Vagina (tissue), 2 donors: ENCODE results near the gene HFE.

ENCODE experiments used
- CTCF ChIP-seq, 3 experiments: fragments of 450-650 bp in 2 of 3; fragments of 200-600 bp in 1 of 3; sonication (generic) in 1 of 3; IDR thresholded peaks; one replicate each; pipeline ENCODE4 v1.5.1; 2017 to 2019; ENCODE audit warnings: antibody characterized with exemption in 3 of 3, mild to moderate bottlenecking in 2 of 3, moderate library complexity in 2 of 3
- POLR2A ChIP-seq, 2 donors: fragments of 450-650 bp; IDR thresholded peaks; one replicate each; pipeline ENCODE4 v1.6.1; 2017; ENCODE audit warnings: antibody characterized with exemption in 2 of 2, mild to moderate bottlenecking in 2 of 2, moderate library complexity in 2 of 2
- POLR2AphosphoS5 ChIP-seq, 2 donors: sonication (generic); formaldehyde crosslinking; IDR thresholded peaks; one replicate each; pipeline ENCODE4 v1.9.0; 2017; ENCODE audit warnings: antibody characterized with exemption in 2 of 2, mild to moderate bottlenecking in 2 of 2, low read depth in 1 of 2; ENCODE audit not compliant: insufficient read depth in 1 of 2

DNA sequence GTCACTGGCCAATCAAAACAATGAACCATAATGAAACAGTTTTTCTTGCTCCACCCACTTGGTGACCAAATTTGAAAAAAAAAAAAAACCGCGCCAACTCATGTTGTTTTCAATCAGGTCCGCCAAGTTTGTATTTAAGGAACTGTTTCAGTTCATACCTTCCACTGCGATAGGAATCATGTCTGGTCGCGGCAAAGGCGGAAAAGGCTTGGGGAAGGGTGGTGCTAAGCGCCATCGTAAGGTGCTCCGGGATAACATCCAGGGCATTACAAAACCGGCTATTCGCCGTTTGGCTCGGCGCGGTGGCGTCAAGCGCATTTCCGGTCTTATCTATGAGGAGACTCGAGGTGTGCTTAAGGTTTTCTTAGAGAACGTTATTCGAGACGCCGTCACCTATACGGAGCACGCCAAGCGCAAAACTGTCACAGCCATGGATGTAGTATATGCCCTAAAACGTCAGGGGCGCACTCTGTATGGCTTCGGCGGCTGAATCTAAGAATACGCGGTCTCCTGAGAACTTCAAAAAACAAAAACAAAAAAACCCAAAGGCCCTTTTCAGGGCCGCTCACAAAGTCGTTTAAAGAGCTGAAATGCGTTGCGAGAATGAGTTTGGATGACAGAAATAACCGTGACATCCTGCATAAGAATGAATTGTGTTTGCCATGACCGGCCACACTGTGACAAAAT, 16.7 kb downstream of the HFE start:
- peak in 1 of 3 experiments; percentile 43 for TF ChIP-seq CTCF (IDR thresholded peaks at IDR 0.05)
- TF ChIP-seq POLR2A (IDR thresholded peaks at IDR 0.05) = peak in 1 of 2 donors; percentile 96
- peak; percentile 99 to 100 for TF ChIP-seq POLR2AphosphoS5 (IDR thresholded peaks at IDR 0.05; ENCODE audit: insufficient read depth in 1 of 2, low read depth in 1 of 2)
